GM10847 (cell line): ENCODE data around the gene BRCA1.

Experiments used
- POLR2A ChIP-seq: IDR thresholded peaks from 2 replicates; pipeline ENCODE4 v1.6.1; 2011; ENCODE audit not compliant: insufficient read length; ENCODE audit errors: extremely low read depth

Gene BRCA1

GRCh38 chr17:43134774-43135453 is 9.8 kb upstream of the BRCA1 start:
- no peak for TF ChIP-seq POLR2A

- TF ChIP-seq POLR2A = no peak
Observed at GRCh38 chr17:43132117-43132516, 7.0 kb upstream of the BRCA1 start.

GRCh38 chr17:43129671-43130010 is 4.5 kb upstream of the BRCA1 start:
- TF ChIP-seq POLR2A = no peak

- no peak for TF ChIP-seq POLR2A
Observed at GRCh38 chr17:43126911-43127290, 1.7 kb upstream of the BRCA1 start.

GRCh38 chr17:43125967-43126910 is 1.1 kb upstream of the BRCA1 start:
- no peak for TF ChIP-seq POLR2A

GRCh38 chr17:43118679-43119615 is 6.2 kb downstream of the BRCA1 start:
- no peak for TF ChIP-seq POLR2A

GRCh38 chr17:43114151-43114552 is 11.0 kb downstream of the BRCA1 start:
- TF ChIP-seq POLR2A = no peak

- TF ChIP-seq POLR2A = no peak
Observed at GRCh38 chr17:43106552-43106951, 18.6 kb downstream of the BRCA1 start.

GRCh38 chr17:43105146-43105545 is 20.0 kb downstream of the BRCA1 start:
- no peak for TF ChIP-seq POLR2A

- TF ChIP-seq POLR2A = no peak
Observed at GRCh38 chr17:43104665-43105064, 20.5 kb downstream of the BRCA1 start.

GRCh38 chr17:43094129-43094835 is 30.9 kb downstream of the BRCA1 start:
- no peak for TF ChIP-seq POLR2A

GRCh38 chr17:43092901-43093300 is 32.3 kb downstream of the BRCA1 start:
- no peak for TF ChIP-seq POLR2A

GRCh38 chr17:43090022-43090421 is 35.1 kb downstream of the BRCA1 start:
- no peak for TF ChIP-seq POLR2A

- TF ChIP-seq POLR2A = no peak
Observed at GRCh38 chr17:43085474-43085873, 39.7 kb downstream of the BRCA1 start.
